Epithelial cell of prostate (primary cell): Measurements from ENCODE around the gene CEP164.
"Not testable (repeated sequence)": the region's sequence is repeated elsewhere in the genome, so short reads cannot be mapped to it uniquely, and the experiment has no call there.

Experiments
- DNase-seq: peaks from one replicate; pipeline ENCODE4 v3.0.0-alpha.2; 2011; ENCODE audit warnings: low read depth, low spot score
- H3K27ac ChIP-seq: fragments of 450-650 bp; 2 replicates; pipeline ENCODE4 v1.5.1; 2017; ENCODE audit warnings: mild to moderate bottlenecking

Gene CEP164

DNA sequence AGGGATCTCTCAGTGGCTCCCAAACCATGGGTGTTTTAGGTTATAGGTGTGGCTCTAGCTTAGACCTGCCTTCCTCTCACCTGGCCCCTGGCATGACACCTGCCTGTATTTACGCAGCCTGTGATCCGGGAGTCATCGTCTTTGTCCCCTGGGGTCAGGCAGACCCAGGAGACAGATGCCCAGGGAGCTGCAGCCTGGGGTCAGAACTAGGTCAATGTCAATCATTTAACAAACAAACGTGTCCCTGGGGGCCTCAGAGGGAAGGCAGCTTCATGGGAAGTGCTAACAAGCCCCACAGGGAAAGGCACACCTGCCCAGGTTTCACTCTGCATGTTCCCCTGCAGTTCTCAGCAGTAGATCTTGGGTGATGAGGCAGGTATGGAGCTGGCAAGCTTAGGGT, 24.6 kb upstream of the CEP164 start:
- H3K27ac ChIP-seq, result no peak overlapping the region
- no peak for DNase-seq

DNA sequence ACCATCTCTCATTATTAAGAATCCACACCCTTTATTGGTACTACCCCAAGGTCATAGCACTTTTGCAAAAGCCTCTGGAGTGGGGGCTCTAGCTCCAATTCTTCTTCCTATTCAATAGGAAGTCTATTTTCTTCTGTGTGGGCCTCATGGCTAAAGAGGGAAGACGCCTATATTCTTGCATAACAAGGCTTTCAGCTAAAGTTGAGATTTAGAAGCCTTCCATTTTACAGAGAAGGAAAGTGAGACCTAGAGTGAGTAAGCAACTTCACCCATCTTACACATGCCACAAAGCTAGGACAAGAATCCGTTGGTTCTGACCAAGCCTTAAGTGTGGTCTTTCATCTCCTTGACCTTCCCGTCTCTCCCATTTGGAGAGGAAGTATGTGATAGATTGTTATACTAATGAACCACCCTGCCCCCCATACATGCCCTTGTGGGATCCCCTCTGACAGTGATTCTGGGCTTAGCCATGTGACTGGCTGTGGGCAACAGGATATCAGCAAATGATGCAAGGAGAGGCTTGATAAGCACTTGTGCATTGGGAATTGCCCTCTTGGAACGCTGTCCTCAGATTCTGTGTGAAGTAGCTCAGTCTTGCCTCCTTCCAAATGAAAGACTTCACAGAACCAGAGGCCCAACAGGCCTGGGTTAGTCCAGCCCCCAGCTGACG, 23.9 kb upstream of the CEP164 start:
- no peak for DNase-seq
- H3K27ac ChIP-seq, result no peak overlapping the region

DNA sequence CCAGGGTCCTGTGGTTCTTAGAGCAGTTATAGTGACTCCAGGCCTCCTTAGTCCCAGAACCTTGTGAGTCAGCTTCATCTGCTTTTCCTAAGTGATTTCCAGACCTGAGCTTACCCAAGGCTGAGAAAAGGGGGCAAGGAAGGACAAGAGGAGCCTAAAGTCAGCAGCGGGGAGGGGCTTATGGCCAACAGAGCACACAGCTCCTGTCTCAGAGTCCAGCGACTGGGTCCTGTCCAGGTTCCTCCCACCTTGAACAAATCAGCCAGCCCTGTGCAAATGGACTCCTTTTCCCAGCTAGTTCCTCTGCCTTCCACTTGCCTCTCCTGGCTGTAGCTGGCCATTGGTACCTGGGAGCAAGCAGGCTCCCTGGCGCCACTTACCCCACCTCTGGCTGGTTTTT, 22.5 kb upstream of the CEP164 start:
- no peak overlapping the region for H3K27ac ChIP-seq
- no peak for DNase-seq

DNA sequence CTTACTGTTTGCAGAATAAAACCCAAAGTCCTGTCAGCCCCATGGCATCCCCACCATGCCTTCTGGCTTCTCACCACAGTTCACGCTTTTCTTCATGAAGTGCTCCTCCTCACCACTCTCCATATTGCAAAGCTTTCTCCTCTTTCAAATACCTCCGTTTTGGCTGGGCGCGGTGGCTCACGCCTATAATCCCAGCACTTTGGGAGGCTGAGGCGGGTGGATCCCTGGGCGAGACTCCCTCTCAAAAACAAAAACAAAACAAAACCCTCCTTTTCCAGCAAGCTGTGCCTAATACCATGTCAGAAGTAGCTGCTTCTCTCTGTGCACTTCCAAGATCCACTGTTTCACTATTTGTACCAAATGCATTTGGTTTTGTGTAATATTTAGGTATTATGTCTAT, 18.3 kb upstream of the CEP164 start:
- no peak overlapping the region for H3K27ac ChIP-seq
- no peak for DNase-seq

DNA sequence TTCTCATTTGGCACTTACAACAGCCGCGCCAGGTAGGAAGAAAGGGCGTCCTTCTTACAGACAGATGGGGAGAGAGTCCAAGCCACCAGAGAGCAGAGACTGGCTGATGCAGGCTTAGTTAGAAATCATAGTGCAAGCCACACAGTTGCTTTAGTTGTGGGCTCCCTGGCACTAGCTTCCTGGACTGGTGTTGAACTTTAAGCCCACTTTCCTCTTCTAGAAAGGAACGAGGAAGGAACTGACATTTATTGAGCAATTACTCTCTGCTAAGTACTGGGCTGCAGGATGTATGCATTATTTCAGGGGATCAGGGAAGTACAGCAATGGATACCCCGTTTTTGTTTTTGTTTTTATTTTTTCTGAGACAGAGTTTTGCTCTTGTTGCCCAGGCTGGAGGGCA, 14.6 kb upstream of the CEP164 start:
- DNase-seq, result no peak
- H3K27ac ChIP-seq, result no peak overlapping the region

DNA sequence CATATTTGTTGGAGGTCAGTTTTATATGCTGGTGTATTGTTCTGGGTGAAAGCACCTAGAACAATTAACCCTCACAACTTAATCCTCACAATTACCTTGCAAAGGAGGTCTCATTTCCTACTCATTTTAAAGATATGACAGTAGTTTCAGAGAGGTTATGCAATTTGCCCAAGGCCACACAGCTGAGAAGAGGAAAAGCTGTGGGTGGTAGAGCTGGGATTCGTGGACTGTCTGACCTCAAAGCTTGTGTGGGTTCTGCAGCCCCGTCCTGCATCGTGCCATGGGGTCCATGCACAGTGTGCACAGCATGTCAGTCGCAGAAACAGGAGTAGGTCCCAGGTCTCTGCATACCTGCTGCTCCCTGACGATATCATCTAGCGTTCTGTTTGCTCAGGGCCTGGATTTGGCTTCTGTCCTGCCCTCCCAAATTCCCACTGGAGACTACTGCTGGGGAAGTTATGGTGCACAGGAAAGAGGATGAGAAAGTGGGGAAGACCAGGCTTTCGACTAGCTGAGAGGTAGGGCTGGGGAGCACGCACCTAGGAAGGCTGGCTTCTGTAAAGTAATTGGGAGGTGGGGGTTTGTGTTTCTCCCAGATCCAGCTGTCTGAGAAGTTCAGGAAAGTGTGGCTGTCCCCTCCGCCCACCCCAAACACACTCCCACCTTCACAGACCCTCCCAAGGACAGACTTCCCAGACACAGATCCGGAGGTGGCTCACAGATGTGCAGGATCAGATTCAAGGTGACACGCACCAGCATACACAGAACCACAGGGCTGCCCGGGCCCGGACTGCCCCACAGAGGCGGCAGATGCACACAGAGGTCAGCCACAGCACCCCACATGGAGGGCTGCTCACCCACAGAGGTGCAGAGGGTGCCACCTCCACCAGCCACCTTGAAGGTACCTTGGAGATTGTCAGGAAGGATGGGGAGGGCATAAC, 13.6 kb upstream of the CEP164 start:
- DNase-seq, result no peak
- no peak overlapping the region for H3K27ac ChIP-seq

DNA sequence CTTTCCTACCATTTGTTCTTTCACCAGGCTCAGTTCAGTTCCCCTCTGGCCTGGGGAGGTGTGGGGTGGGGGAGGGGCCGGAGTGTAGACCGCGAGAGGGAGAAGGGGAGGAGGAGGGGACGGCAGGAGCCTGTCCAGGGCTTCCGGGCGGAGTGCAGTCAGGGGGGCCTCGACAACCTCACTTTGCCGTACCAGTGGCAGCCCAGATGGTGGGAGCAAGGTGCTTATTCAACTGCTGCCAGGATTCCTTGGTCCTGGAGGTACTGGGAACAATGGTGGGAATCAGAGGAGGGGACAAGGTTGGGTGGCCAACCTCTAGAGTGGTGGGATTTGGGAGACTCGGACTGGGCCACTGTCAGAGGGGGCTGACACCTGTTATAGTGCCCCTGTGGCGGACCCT, 12.8 kb upstream of the CEP164 start:
- DNase-seq, result no peak
- H3K27ac ChIP-seq, result no peak overlapping the region

DNA sequence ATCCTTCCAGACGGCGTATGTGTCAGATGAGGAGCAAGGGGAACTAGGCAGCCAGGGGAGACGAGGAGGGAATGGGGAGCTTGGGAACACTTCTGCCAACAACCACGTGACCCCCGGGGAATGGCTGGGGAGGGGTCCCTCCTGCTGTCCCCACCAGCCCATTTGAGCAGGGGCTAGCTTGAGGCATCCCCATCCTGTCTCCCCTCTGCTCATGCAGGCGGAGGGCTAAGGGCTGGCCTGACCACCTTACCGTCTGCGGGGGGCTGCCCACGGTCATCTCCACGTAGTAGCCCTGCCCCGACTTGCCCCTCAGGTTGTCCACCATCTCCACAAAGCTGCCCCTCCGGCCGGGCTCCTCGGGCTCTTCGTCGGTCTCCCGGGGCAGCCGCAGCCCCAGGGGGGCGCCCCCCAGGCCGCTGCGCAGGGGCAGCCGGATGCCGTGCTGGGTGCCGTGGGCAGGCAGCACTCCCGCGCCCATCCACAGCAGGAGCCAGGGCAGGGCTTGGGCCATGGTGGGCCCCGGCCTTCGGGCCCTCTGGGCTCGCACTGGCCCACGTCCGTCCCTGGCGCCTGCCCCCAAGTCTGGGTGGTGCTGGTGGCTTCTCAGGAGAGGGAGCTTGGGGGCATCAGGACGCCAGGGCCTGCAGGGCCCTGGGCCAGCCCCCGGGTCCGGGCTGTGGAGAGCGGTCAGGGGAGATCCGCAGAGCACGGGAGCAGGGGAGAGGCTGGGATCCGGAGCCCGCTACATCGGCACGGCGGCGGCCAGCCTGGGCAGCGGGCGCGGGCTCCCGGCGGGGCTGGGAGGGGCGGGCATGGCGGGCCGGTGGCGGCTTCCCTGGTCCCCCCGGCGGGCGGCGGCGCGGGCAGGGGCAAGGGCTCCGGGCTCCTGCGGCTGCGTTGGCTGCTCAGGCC, 12.1 kb upstream of the CEP164 start:
- no peak for DNase-seq
- no peak overlapping the region for H3K27ac ChIP-seq

DNA sequence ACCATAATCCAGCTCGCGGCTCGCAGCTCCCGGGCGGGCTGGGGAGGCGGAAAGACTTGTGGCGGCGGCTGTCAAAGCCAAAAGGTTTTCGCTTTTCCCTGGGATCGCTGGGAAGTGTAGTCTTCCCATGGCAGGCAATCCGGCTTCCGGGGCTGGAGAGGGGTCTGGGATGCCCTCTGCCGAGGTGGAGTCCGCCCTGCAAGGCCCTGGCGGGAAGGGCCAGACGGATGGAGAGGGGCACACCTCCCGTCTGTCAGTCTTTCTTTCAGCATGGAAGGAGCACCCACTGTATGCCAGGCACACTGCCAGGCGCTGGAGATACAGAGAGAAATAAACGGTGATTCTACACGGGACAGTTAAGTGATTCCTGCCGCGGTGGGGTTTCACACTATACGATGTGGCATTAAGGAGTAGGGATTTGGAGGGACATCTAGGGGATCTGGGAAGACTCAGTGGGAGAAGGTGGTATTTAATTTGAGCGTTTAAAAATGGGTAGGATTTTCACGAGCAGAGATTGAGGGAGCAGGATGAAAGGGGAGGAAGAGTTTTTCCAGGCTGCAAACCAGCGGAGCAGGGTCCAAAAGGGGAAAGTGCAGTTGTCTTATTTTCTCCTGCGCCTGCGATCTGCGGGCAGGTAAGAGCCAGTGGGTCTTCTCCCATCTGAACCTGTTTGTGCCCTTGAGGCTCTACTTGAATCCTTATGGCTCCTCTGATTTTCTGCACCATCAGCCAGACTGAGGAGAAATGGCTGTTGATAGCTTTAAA, 11.3 kb upstream of the CEP164 start, which contains the start of gene BACE1:
Gene BACE1, minus strand, starts transcription at position 60 of the 765 bp plus-strand sequence. CDS start 461 bp downstream, outside the sequence.
- H3K27ac ChIP-seq, result no peak within 1 kb of the TSS
- no peak for DNase-seq

DNA sequence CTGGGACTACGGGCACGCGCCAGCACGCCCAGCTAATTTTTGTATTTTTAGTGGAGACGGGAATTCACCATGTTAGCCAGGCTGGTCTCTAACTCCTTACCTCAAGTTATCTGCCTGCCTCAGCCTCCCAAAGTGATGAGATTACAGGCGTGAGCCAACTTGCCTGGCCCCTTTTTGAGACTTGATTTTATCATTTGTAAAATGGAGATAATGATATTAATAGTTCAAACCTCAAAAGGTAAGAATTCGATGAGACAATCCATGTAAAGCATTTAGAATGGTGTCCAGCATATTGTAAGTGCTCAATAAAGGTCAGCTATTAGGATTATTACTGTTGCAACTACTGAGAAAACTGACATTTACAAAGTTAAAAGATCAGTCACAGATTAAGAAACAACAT, 8.9 kb upstream of the CEP164 start:
- DNase-seq, result no peak

DNA sequence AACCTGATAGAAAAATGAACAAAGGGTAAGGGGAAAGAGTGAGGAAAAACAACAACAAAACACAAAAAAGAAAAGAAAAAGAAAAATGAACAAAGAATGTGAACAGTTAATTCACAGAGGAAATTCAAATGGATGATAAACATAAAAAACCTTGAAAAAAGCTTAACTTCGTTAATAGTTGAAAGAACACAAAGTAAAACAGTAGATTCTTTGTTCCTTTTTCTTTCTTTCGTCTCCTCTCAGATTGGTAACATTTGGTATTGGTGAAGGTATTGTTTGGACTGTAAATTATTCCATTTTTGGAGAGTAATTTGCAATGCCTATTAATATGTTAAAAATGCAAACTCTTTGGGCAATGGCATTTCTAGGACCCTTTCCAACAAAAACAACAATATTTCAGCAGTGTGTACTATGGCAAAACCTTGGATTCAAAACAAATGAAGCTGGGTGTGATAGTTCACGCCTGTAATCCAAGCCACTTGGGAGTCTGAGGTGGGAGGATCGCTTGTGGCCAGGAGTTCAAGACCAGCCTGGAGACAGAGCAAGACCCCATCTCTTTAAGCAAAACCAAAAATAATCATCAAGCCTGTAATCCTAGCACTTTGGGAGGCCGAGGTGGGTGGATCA, 8.3 kb upstream of the CEP164 start:
- no peak overlapping the region for H3K27ac ChIP-seq
- no peak for DNase-seq

More for the DNA sequence above, 8.9 kb upstream of the CEP164 start:
- H3K27ac ChIP-seq, result no peak overlapping the region

DNA sequence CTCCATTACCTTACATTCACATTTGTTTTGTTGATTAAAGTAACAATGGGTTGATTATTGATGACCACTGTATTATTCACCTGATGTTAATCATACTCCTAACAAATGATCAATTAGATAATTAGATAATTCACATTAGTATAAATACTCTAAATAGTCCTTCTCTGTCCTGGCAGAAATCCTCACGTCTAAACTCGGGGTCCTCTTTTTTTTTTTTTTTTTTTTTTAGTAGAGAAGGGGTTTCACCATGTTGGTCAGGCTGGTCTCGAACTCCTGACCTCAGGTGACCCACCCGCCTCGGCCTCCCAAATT, 443 bp upstream of the CEP164 start:
- H3K27ac ChIP-seq, result peak overlapping the region; percentile 80
- DNase-seq, result not testable (repeated sequence)

DNA sequence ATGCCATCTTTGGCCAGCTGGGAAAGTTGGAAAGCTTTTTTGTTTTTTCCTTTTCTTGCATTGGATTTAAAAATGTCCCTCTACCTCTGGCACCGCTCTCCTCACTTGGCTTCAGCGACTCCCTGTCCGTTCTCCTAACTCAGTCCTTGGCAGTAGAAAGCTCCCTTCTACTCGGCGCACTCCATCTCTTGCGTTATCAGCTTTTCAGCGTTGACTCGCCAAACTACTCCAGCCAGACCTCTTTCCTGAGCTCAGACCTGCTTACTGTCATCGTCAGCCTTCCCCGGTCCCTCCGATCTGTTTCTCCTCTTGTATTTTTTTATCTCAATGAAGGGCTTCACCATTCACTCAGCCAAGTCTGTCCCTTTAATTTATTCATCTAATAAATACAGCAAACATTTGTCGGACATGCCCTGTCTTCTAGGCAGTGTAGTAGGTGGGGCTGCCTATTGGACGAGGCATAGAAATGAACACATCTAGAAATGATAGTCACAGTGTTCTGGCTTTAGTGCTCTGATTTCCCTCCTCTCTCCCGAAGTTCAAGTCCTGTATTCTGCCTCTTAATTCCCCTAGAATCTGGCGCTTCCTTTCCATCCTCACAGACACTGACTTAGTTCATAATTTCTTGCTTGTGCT, 839 bp downstream of the CEP164 start:
- DNase-seq, result no peak
- H3K27ac ChIP-seq, result peak overlapping the region; percentile 80

DNA sequence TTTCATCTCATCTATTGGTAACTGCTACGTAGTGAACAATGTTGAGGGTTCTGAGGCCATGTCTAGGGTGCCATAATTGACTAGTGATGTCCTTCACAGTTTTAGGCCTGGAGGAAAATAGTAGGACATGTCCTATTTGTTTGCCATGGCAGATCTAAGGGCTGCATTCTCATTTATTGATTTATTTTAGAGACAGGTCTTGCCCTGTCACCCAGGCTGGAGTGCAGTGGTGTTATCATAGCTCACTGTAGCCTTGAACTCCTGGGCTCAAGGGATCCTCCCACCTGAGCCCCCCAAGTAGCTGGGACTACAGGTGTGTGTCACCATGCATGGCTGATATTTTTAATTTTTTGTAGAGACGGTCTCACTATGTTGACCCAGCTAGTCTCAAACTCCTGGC, 5.2 kb downstream of the CEP164 start:
- DNase-seq, result no peak
- H3K27ac ChIP-seq, result no peak overlapping the region

DNA sequence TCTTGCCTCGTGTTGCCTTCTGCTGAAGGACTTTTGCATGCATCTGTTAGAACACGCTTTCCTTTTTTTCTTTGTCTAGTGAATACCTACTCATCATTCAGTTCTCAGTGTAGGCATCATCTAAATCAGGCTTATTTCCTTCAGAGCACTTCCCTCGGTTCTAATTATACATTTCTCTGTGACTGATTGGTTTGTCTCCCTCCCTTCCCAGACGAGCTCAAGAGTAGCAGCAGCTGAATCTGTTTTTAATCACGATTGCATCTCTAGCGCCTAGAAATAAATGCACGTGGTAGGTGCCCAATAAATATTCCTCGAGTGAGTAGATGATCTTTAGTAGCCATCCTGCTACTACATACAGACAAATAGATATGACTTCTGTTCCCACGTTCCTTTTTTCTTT, 6.3 kb downstream of the CEP164 start:
- H3K27ac ChIP-seq, result no peak overlapping the region
- DNase-seq, result no peak

DNA sequence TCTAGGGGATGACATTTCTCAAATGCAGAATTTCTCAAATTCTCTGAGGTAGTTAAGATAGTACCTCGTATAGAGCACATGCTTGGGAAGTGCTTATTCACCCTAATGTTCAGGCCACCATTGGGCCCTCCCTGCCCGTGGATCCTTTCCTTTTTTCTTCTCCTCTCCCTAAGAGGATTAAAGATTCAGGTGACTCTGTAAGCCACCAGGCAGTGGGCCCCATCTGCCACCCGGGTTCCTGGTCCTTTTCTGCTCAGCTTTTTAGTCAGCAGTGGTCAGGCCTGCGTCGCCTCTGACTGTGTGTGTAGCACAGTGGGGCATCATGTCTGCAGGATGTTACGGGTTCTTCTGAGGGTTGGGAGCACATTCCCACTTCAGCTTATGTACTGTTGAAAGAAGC, 7.2 kb downstream of the CEP164 start:
- no peak overlapping the region for H3K27ac ChIP-seq
- DNase-seq, result no peak

DNA sequence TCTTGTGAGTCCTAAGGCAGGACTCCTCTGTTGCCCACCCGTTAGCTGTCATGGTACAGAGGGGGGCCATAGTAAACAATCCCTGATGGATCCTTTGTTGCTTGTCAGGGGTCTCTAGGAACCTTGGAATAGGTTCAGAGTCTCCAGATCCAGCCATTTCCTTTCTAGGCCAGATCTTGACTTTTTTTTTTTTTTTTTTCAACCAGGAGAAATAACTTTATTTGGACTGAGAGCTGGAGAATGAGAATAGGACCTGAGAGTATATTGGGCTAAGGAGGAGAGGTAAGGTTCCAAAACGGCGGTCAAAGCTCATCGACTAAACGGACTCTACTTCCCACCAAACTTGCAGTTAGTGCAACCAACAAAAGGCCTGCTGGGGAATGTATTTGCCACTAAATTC, 7.7 kb downstream of the CEP164 start:
- DNase-seq, result no peak
- no peak overlapping the region for H3K27ac ChIP-seq

DNA sequence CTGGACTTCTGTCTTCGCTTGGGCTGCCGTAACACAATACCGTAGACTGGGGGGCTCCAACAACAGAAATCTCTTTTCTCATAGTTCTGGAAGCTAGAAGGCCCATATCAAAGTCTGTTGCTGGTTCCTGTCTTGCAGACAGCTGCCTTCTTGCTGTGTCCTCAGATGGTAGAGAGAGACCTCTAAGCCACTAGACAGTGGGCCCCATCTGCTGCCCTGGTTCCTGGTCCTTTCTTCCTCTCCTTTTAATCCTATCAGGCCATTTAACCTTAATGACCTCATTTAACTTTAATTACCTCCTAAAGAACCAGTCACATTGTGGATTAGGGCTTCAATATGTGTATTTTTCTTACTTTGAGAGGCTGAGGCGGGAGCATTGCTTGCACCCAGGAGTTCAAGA, 9.4 kb downstream of the CEP164 start:
- H3K27ac ChIP-seq, result no peak overlapping the region
- no peak for DNase-seq

DNA sequence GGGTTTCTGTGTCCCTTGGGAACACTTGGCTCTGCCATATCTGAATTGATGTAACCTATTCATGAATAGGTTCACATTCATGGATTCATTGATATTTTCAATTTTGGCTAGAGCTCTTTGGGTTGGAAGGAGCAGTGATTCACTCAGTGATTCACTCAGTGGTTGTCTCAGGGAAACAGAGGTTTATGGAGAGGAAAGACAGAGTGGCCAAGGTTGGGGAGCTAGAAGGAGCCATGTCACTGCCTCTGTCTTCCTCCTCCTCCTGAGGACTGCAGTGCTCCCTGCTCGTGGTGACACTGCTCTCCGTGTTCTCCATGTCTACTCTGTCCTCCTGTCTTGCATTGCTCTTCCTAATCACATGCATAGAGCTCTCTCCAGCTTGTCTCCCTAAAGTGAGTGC, 17.4 kb downstream of the CEP164 start:
- no peak for DNase-seq
- H3K27ac ChIP-seq, result no peak overlapping the region
